HepG2 (cell line): Measurements from ENCODE around the gene TMEM256. TPM values are rescaled to one million over a fixed set of nuclear protein-coding genes. Genes with fewer than 3 reads are reported as not detected.

Experiments used
- ADNP ChIP-seq: sonication (generic); formaldehyde crosslinking; IDR thresholded peaks from 2 replicates; pipeline ENCODE4 v1.4.0; 2020; ENCODE audit warnings: missing genetic modification reagents
- ARNTL ChIP-seq: sonication (generic); formaldehyde crosslinking; IDR thresholded peaks from 2 replicates; pipeline ENCODE4 v1.4.0; 2020; ENCODE audit warnings: mild to moderate bottlenecking, missing genetic modification reagents
- HIVEP1 ChIP-seq: sonication (generic); formaldehyde crosslinking; IDR thresholded peaks from 2 replicates; pipeline ENCODE4 v1.4.0; 2020; ENCODE audit warnings: mild to moderate bottlenecking, missing genetic modification reagents
- HOXA3 ChIP-seq: sonication (generic); formaldehyde crosslinking; IDR thresholded peaks from 2 replicates; pipeline ENCODE4 v1.5.0; 2020; ENCODE audit warnings: missing genetic modification reagents
- HOXD1 ChIP-seq: sonication (generic); formaldehyde crosslinking; IDR thresholded peaks from 2 replicates; pipeline ENCODE4 v1.5.0; 2020; ENCODE audit warnings: missing genetic modification reagents
- IRX3 ChIP-seq: sonication (generic); formaldehyde crosslinking; IDR thresholded peaks from 2 replicates; pipeline ENCODE4 v1.8.1; 2023; ENCODE audit warnings: mild to moderate bottlenecking, low read depth, missing genetic modification reagents, borderline replicate concordance
- JARID2 ChIP-seq: sonication (generic); formaldehyde crosslinking; IDR thresholded peaks from 2 replicates; pipeline ENCODE4 v1.8.1; 2023; ENCODE audit warnings: missing genetic modification reagents, inconsistent platforms; ENCODE audit not compliant: insufficient replicate concordance
- KLF6 ChIP-seq: IDR thresholded peaks from 2 replicates; pipeline ENCODE4 v1.8.0; 2016; ENCODE audit warnings: missing biosample characterization, missing genetic modification reagents
- NFRKB ChIP-seq: fragments of 450-650 bp; IDR thresholded peaks from 2 replicates; pipeline ENCODE4 v1.6.1; 2017
- NFYC ChIP-seq: IDR thresholded peaks from 2 replicates; pipeline ENCODE4 v1.6.1; 2016; ENCODE audit warnings: missing genetic modification reagents, missing compliant biosample characterization
- PHF8 ChIP-seq: sonication (generic); formaldehyde crosslinking; IDR thresholded peaks from 2 replicates; pipeline ENCODE4 v1.5.0; 2020; ENCODE audit warnings: missing genetic modification reagents
- PITX1 ChIP-seq: sonication (generic); formaldehyde crosslinking; IDR thresholded peaks from 2 replicates; pipeline ENCODE4 v1.5.1; 2020; ENCODE audit warnings: mild to moderate bottlenecking, missing genetic modification reagents
- POLR2AphosphoS5 ChIP-seq: IDR thresholded peaks from 2 replicates; pipeline ENCODE4 v1.6.1; 2012; ENCODE audit warnings: low read depth, low read length
- SP4 ChIP-seq: sonication (generic); formaldehyde crosslinking; IDR thresholded peaks from 2 replicates; pipeline ENCODE4 v1.8.1; 2023; ENCODE audit warnings: mild to moderate bottlenecking, missing genetic modification reagents
- TP53 ChIP-seq: sonication (generic); formaldehyde crosslinking; conservative IDR thresholded peaks from 2 replicates; pipeline ENCODE4 v1.4.0; 2020; ENCODE audit warnings: missing genetic modification reagents
- ZIK1 ChIP-seq: sonication (generic); formaldehyde crosslinking; IDR thresholded peaks from 2 replicates; pipeline ENCODE4 v1.5.0; 2020; ENCODE audit warnings: mild to moderate bottlenecking, low read depth, missing genetic modification reagents, borderline replicate concordance
- ZNF101 ChIP-seq: sonication (generic); formaldehyde crosslinking; IDR thresholded peaks from 2 replicates; pipeline ENCODE4 v1.4.0; 2020; ENCODE audit warnings: mild to moderate bottlenecking, low read depth, missing genetic modification reagents, borderline replicate concordance
- ZNF136 ChIP-seq: sonication (generic); formaldehyde crosslinking; IDR thresholded peaks from 2 replicates; pipeline ENCODE4 v1.8.1; 2022; ENCODE audit warnings: low read depth, mild to moderate bottlenecking, moderate library complexity, missing genetic modification reagents
- ZNF768 ChIP-seq: sonication (generic); formaldehyde crosslinking; IDR thresholded peaks from 2 replicates; pipeline ENCODE4 v1.4.0; 2020; ENCODE audit warnings: missing genetic modification reagents
- polyA plus RNA-seq, 8 experiments: library from polyadenylated mRNA; depleted of rRNA in 3 of 8; stranded (reverse) in 7 of 8; unstranded in 1 of 8; fragments of >200 nt; fragmentation: Illumina TruSeq in 4 of 8; extraction: Trizol in 4 of 8; gene quantifications; 2 replicates each; pipeline versions ENCODE4 v1.2.1 to v1.2.3, GENCODE V29; 2011 to 2016; ENCODE audit warnings: low read depth in 4 of 8, missing spikeins in 1 of 8, mixed read lengths in 1 of 8; ENCODE audit not compliant: insufficient read depth in 1 of 8
- total RNA-seq, 5 experiments: library from RNA; depleted of rRNA; stranded (reverse); fragments of >200 nt; fragmentation: Illumina TruSeq; extraction: Trizol; gene quantifications; 2 replicates each; pipeline ENCODE4 v1.2.3, GENCODE V29; 2016; ENCODE audit warnings: low read depth in 1 of 5
- TF ChIP-seq, protein P1 (sequence below): conservative IDR thresholded peaks from 2 replicates; pipeline ENCODE4 v1.6.1; 2018; ENCODE audit warnings: missing genetic modification reagents
- TF ChIP-seq, protein P2 (sequence below): sonication (generic); formaldehyde crosslinking; IDR thresholded peaks from 2 replicates; pipeline ENCODE4 v1.5.0; 2020; ENCODE audit warnings: missing genetic modification reagents, mild to moderate bottlenecking, borderline replicate concordance
- TF ChIP-seq, protein P3 (sequence below): sonication (generic); formaldehyde crosslinking; conservative IDR thresholded peaks from 2 replicates; pipeline ENCODE4 v1.5.0; 2020; ENCODE audit warnings: missing genetic modification reagents
- TF ChIP-seq, protein P4 (sequence below): sonication (generic); formaldehyde crosslinking; IDR thresholded peaks from 2 replicates; pipeline ENCODE4 v1.4.0; 2020; ENCODE audit warnings: missing genetic modification reagents, borderline replicate concordance

Gene TMEM256
- total and polyA plus RNA-seq, 2 of the 13 experiments (the other 11 are each of a cell fraction or from before 2014, with no cell fraction given) = 231 to 252 TPM

DNA sequence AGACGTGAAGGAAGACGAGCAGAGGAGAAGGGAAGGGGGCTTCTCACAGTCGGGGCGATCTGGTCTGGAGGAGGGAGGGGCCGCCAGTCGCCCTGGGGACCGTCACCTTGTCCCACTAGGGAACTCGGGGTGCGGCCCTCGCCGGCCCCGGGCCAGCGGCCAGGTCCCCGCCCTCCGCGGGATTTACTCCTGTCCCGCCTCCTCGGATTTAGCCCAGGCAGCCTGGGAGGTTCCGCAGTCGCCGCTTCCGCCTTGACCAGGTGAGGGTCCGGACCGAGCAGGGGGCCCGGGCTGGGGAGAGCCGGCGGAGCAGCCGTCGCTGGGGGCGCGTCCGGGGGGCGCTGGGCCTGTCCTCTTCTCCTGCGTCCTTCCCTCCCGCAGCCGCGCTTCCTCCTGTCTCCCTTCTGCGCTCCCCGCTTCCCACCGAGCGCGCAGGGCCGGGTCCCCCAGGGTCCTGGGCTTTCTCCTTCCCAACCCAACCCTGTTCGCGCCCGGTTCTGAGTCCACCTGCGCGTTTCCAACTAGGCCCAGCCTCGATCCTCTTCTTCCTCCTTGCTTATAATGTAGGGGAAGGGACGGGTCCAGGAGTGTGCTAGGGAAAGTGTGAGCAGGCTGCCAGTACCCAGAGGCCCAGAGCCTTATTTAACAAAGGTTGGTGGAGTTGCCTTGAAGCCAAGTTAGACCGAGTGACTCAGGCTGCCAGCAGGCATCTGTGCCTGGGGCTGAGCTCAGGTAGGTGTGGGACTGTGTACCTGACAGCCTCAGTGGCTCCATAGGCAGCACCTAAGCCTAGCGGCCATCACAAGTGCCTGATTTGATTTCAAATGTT is 22.8 kb downstream of the TMEM256 start, which contains the start of gene TNK1 (continued):
- TF ChIP-seq JARID2 (no peak), KLF6 (CRISPR knock-in tag) (0 out of 2 replicates have a peak, but pooled peaks have one; percentile 40), SP4 (CRISPR knock-in tag) (no peak), ARNTL (CRISPR knock-in tag) (no peak), POLR2AphosphoS5 (peak; percentile 72), PITX1 (peak; percentile 48; the same call in 1 of the 2 replicates), IRX3 (CRISPR knock-in tag) (no peak), ZNF768 (CRISPR knock-in tag) (no peak), ZNF101 (no peak), NFYC (CRISPR knock-in tag) (no peak), HOXA3 (peak; percentile 17; the same call in 1 of the 2 replicates), ZNF136 (no peak), PHF8 (CRISPR knock-in tag) (peak; percentile 72), NFRKB (no peak), TP53 (CRISPR knock-in tag) (no peak), HIVEP1 (CRISPR knock-in tag) (no peak), ZIK1 (CRISPR knock-in tag) (no peak), HOXD1 (CRISPR knock-in tag) (0 out of 2 replicates have a peak, but pooled peaks have one; percentile 47), ADNP (CRISPR knock-in tag) (no peak)
- TF ChIP-seq, protein P1, sequence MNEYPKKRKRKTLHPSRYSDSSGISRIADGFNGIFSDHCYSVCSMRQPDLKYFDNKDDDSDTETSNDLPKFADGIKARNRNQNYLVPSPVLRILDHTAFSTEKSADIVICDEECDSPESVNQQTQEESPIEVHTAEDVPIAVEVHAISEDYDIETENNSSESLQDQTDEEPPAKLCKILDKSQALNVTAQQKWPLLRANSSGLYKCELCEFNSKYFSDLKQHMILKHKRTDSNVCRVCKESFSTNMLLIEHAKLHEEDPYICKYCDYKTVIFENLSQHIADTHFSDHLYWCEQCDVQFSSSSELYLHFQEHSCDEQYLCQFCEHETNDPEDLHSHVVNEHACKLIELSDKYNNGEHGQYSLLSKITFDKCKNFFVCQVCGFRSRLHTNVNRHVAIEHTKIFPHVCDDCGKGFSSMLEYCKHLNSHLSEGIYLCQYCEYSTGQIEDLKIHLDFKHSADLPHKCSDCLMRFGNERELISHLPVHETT = no peak
- TF ChIP-seq, protein P2, sequence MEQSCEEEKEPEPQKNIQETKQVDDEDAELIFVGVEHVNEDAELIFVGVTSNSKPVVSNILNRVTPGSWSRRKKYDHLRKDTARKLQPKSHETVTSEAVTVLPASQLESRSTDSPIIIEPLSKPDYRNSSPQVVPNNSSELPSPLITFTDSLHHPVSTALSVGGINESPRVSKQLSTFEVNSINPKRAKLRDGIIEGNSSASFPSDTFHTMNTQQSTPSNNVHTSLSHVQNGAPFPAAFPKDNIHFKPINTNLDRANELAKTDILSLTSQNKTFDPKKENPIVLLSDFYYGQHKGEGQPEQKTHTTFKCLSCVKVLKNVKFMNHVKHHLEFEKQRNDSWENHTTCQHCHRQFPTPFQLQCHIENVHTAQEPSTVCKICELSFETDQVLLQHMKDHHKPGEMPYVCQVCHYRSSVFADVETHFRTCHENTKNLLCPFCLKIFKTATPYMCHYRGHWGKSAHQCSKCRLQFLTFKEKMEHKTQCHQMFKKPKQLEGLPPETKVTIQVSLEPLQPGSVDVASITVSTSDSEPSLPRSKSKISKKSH (CRISPR knock-in tag) = no peak
- TF ChIP-seq, protein P3, sequence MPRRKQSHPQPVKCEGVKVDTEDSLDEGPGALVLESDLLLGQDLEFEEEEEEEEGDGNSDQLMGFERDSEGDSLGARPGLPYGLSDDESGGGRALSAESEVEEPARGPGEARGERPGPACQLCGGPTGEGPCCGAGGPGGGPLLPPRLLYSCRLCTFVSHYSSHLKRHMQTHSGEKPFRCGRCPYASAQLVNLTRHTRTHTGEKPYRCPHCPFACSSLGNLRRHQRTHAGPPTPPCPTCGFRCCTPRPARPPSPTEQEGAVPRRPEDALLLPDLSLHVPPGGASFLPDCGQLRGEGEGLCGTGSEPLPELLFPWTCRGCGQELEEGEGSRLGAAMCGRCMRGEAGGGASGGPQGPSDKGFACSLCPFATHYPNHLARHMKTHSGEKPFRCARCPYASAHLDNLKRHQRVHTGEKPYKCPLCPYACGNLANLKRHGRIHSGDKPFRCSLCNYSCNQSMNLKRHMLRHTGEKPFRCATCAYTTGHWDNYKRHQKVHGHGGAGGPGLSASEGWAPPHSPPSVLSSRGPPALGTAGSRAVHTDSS (CRISPR knock-in tag) = no peak
- TF ChIP-seq, protein P4, sequence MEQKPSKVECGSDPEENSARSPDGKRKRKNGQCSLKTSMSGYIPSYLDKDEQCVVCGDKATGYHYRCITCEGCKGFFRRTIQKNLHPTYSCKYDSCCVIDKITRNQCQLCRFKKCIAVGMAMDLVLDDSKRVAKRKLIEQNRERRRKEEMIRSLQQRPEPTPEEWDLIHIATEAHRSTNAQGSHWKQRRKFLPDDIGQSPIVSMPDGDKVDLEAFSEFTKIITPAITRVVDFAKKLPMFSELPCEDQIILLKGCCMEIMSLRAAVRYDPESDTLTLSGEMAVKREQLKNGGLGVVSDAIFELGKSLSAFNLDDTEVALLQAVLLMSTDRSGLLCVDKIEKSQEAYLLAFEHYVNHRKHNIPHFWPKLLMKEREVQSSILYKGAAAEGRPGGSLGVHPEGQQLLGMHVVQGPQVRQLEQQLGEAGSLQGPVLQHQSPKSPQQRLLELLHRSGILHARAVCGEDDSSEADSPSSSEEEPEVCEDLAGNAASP = no peak
